ENCODE measurements around the gene THPO. TPM values are rescaled to one million over a fixed set of nuclear protein-coding genes. Genes with fewer than 3 reads are reported as not detected.

Gene THPO
- total RNA-seq, 2 donors from 2014 or later: 0.17 TPM; not detected in 1

DNA sequence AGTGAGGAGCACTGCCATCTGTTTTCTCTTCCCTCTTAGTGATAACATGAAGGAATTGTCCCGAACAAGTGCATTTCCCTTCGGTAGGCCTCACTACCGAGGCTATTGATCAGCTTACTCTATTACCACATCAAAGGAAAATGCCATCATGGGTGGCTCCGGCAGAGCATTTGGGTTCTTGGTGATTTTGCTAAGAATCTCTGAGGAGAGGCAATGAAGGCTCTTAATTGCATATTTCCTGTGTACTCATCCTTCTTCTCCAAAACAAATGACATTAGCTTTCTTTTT lies 37.1 kb upstream of the THPO start:
- TF ChIP-seq, protein P1, sequence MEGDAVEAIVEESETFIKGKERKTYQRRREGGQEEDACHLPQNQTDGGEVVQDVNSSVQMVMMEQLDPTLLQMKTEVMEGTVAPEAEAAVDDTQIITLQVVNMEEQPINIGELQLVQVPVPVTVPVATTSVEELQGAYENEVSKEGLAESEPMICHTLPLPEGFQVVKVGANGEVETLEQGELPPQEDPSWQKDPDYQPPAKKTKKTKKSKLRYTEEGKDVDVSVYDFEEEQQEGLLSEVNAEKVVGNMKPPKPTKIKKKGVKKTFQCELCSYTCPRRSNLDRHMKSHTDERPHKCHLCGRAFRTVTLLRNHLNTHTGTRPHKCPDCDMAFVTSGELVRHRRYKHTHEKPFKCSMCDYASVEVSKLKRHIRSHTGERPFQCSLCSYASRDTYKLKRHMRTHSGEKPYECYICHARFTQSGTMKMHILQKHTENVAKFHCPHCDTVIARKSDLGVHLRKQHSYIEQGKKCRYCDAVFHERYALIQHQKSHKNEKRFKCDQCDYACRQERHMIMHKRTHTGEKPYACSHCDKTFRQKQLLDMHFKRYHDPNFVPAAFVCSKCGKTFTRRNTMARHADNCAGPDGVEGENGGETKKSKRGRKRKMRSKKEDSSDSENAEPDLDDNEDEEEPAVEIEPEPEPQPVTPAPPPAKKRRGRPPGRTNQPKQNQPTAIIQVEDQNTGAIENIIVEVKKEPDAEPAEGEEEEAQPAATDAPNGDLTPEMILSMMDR (IDR thresholded peaks at IDR 0.05): no peak
- no peaks in the 10 kb centered on the region for H3K4me1 ChIP-seq
- no peak for DNase-seq
- no peaks in the 10 kb centered on the region for H3K36me3 ChIP-seq
- H3K4me3 ChIP-seq: no peak overlapping the region
- no peaks in the 10 kb centered on the region for H3K9me3 ChIP-seq
- intact Hi-C loops (cut with DNase I): loop anchor here (5.0 to 10.0 kb wide), 3 partner anchors 52 to 130 kb away; no protein-coding TSS in a partner anchor
- H3K27me3 ChIP-seq: no peaks in the 10 kb centered on the region
- no peak overlapping the region for H3K9ac ChIP-seq (ENCODE audit: low read depth in 2 of 2, low read length in 2 of 2)
- no peak overlapping the region for H3K27ac ChIP-seq

DNA sequence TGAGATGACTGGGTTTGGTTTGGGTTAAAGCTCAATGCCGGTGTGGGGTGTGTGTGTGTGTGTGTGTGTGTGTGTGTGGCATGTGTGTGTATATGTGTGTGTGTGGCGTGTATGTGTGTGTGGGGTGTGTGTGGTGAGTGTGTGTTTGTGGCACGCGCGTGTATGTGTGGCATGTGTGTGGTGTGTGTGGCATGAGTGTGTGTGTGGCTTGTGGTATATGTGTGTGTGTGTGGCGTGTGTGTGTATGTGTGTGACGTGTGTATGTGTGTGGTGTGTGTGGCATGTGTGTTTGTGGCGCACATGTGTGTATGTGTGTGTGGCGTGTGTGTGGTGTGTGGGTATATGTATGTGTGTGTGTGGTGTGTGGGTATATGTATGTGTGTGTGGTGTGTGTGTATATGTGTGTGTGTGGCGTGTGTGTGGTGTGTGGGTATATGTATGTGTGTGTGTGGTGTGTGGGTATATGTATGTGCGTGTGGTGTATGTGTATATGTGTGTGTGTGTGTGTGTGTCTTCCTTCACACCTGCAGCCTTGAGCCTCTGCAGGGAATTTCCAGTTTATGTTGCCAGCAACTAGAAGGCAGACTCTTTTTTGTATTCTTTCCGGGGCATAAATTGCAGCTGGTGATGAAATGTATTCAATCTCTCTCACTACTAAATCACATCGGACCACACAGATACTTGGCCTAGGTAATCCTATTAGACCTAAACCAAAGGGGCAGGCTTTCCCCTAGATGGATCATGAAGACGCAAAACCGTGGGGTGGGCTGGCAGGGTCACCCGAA lies 36.6 kb upstream of the THPO start:
- intact Hi-C loops (cut with DNase I): loop anchor here (5.0 to 10.0 kb wide), 3 partner anchors 53 to 130 kb away; no protein-coding TSS in a partner anchor
- Histone ChIP-seq H3K4me3 (no peak overlapping the region), H3K9me3 (no peaks in the 10 kb centered on the region), H3K4me1 (no peaks in the 10 kb centered on the region), H3K9ac (ENCODE audit: low read depth in 2 of 2, low read length in 2 of 2) (no peak overlapping the region), H3K36me3 (no peaks in the 10 kb centered on the region), H3K27me3 (no peaks in the 10 kb centered on the region), H3K27ac (no peak overlapping the region)
- DNase-seq: no peak
- TF ChIP-seq, protein P1 (IDR thresholded peaks at IDR 0.05): no peak

DNA sequence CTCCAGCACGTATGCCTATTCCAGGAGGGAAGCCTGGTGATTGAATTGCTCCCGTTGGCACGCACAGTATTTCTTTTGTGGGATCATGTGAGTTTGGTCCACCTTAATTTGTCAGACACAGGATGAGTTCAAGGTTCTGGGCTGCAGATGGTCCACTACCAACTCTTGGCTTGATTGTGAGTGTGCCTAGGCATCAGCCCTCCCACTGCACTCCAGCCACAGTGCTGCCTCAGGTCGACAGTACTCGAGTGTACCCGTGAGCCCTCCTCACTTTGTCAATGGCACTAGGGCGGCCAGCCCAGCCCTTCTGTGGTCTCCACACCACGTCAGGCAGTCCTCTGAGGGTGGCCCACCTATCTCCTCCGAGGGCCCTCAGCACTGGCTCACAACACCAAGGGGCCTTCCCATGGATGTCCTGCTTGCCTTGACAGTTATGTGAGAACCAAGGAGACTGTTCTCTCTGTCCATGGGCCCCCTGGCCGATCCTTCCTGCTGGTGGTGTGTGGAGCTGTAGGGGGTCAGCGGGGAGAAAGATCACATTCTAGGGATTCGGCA lies 32.0 kb upstream of the THPO start:
- no peak for DNase-seq
- no peak overlapping the region for H3K4me3 ChIP-seq
- no peak overlapping the region for H3K9ac ChIP-seq (ENCODE audit: low read depth in 2 of 2, low read length in 2 of 2)
- H3K27ac ChIP-seq: no peak overlapping the region
- no peaks in the 10 kb centered on the region for H3K36me3 ChIP-seq
- TF ChIP-seq, protein P1 (IDR thresholded peaks at IDR 0.05): no peak
- intact Hi-C loops (cut with DNase I): loop anchor here (10.0 kb wide), 1 partner anchor 135 kb away; no protein-coding TSS in a partner anchor
- no peaks in the 10 kb centered on the region for H3K27me3 ChIP-seq
- no peaks in the 10 kb centered on the region for H3K9me3 ChIP-seq
- no peaks in the 10 kb centered on the region for H3K4me1 ChIP-seq

DNA sequence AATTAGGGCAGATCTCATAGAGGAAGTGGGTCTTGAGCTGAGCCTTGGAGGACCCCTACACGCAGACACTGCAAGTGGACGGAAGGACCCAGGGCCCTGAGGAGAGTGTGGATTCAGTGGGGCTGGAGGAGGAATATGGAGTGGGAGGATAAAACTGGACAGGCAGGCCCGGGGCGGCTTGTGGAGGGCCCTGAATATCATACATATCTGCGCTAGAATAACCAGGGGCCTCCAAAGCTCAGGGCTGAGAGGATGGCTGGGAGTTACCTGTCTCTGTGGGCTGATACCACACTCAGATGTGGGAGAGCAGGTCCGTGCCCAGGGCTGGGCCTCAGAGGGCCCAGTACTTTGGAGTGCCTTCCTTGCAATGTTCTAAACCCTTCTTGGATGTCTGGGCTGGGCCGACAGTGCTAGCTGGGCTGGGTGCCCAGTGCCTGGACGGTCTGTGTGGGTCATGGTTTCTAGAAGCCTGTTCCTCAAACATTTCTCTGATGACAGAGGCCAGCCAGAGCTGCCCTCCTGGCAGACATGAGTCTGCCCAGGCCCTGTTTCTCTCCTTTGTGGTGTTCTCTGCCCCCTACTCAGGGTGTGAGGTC lies 31.4 kb upstream of the THPO start:
- intact Hi-C loops (cut with DNase I): no loop called here
- no peaks in the 10 kb centered on the region for H3K36me3 ChIP-seq
- no peaks in the 10 kb centered on the region for H3K27me3 ChIP-seq
- no peak overlapping the region for H3K27ac ChIP-seq
- no peaks in the 10 kb centered on the region for H3K4me1 ChIP-seq
- no peaks in the 10 kb centered on the region for H3K9me3 ChIP-seq
- H3K9ac ChIP-seq (ENCODE audit: low read depth in 2 of 2, low read length in 2 of 2): no peak overlapping the region
- no peak for DNase-seq
- H3K4me3 ChIP-seq: no peak overlapping the region
- TF ChIP-seq, protein P1 (IDR thresholded peaks at IDR 0.05): no peak

DNA sequence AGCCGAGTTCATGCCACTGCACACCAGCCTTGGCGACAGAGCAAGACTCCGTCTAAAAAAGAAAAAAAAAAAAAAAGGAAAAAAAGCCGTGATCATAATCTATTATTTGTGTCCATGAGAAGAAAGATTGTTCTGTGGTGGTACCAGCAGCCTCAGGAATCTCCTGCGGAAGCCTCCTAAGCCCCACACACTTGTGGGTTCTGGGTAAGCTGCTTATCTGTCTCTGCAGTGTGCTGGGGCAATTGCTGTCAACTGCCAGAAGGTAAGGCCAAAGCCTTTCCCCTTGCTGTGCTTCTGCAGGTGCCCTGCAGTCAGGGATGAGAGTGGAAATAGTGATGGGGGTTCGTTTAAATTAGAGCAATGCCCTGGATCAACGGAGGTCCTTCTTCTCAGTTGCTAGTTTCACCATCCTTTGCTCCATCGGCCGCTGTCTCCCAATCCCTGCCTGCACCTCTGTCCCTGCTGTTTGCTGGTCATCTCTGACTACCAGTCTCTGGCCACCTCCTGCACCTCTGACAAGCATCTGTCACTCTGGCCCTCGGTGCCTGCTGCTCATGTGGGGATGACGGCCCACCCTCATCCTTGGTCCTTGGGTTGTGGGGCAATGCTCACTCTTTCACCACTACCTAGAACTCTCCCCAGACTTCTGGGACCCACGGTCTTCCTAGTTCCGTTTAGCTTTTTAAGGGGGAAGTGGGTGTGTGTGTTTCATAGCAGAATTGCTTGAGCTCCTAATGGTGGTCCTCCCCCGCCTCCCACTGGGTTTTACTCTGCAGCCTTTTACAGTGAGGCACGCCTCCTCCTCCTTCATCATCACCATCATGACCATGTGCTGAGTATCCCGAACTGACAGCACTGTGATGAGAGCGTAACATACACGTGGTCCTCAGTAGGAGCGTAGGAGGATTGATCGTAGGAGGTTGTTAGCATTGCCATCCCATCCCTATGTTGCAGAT lies 27.3 kb upstream of the THPO start:
- intact Hi-C loops (cut with DNase I): no loop called here
- TF ChIP-seq, protein P1 (IDR thresholded peaks at IDR 0.05): no peak

More for the DNA sequence above, 27.3 kb upstream of the THPO start:
- Histone ChIP-seq H3K36me3 (no peaks in the 10 kb centered on the region), H3K9me3 (no peaks in the 10 kb centered on the region), H3K27me3 (no peaks in the 10 kb centered on the region), H3K4me1 (no peaks in the 10 kb centered on the region), H3K9ac (ENCODE audit: low read depth in 2 of 2, low read length in 2 of 2) (no peak overlapping the region), H3K4me3 (no peak overlapping the region), H3K27ac (no peak overlapping the region)
- DNase-seq: no peak

All from colonic mucosa (tissue), 4 donors.